COLO668 (cell line): ENCODE data around the gene NLGN1.

ENCODE experiments used
- DNase-seq: peaks from one replicate; lab custom pipeline; 2025; ENCODE audit not compliant: unreplicated experiment; lab: John Stamatoyannopoulos, UW

NLGN1 gene

GRCh38 chr3:174132421-174133042 lies 735.0 kb downstream of the NLGN1 start:
- no peak for DNase-seq

- no peak for DNase-seq
Measured at GRCh38 chr3:174146008-174146407, 748.5 kb downstream of the NLGN1 start.

GRCh38 chr3:174147798-174148197 lies 750.3 kb downstream of the NLGN1 start:
- no peak for DNase-seq

GRCh38 chr3:174153871-174154270 lies 756.3 kb downstream of the NLGN1 start:
- DNase-seq = no peak

GRCh38 chr3:174156200-174156599 lies 758.7 kb downstream of the NLGN1 start:
- DNase-seq = no peak

- DNase-seq = no peak
Measured at GRCh38 chr3:174158674-174159073, 761.1 kb downstream of the NLGN1 start.

- DNase-seq = no peak
Measured at GRCh38 chr3:174159604-174160003, 762.1 kb downstream of the NLGN1 start.

GRCh38 chr3:174162550-174162949 lies 765.0 kb downstream of the NLGN1 start:
- no peak for DNase-seq

GRCh38 chr3:174168026-174168425 lies 770.5 kb downstream of the NLGN1 start:
- no peak for DNase-seq

- DNase-seq = peak; percentile 39
Measured at GRCh38 chr3:174168538-174169254, 771.2 kb downstream of the NLGN1 start.

- no peak for DNase-seq
Measured at GRCh38 chr3:174169736-174170135, 772.2 kb downstream of the NLGN1 start.

GRCh38 chr3:174170248-174170647 lies 772.7 kb downstream of the NLGN1 start:
- DNase-seq = no peak

- DNase-seq = no peak
Measured at GRCh38 chr3:174186377-174186989, 788.9 kb downstream of the NLGN1 start.

GRCh38 chr3:174191380-174191779 lies 793.8 kb downstream of the NLGN1 start:
- DNase-seq = no peak

GRCh38 chr3:174191895-174192294 lies 794.4 kb downstream of the NLGN1 start:
- DNase-seq = no peak

- DNase-seq = no peak
Measured at GRCh38 chr3:174192471-174192870, 794.9 kb downstream of the NLGN1 start.

- no peak for DNase-seq
Measured at GRCh38 chr3:174193604-174194003, 796.1 kb downstream of the NLGN1 start.

- no peak for DNase-seq
Measured at GRCh38 chr3:174197416-174197815, 799.9 kb downstream of the NLGN1 start.

GRCh38 chr3:174198199-174198598 lies 800.7 kb downstream of the NLGN1 start:
- no peak for DNase-seq

GRCh38 chr3:174199696-174200095 lies 802.2 kb downstream of the NLGN1 start:
- no peak for DNase-seq

- DNase-seq = no peak
Measured at GRCh38 chr3:174202116-174202515, 804.6 kb downstream of the NLGN1 start.

GRCh38 chr3:174202561-174202960 lies 805.0 kb downstream of the NLGN1 start:
- no peak for DNase-seq
